SK-N-SH treated with all-trans-retinoic acid at 6 μM for 48 hours (cell line): ENCODE data around the gene KRT82.

Experiments
- ARNTL ChIP-seq: fragments of 450-650 bp; formaldehyde crosslinking; IDR thresholded peaks from 2 replicates; pipeline ENCODE4 v1.5.0; 2020; ENCODE audit warnings: low read depth, mild to moderate bottlenecking, moderate library complexity, borderline replicate concordance
- ESRRG ChIP-seq: fragments of 250-450 bp; sonication (Bioruptor Pico); IDR thresholded peaks from 2 replicates; pipeline ENCODE4 v1.6.1; 2021; ENCODE audit warnings: mild to moderate bottlenecking
- GLIS3 ChIP-seq: fragments of 250-450 bp; sonication (Bioruptor Pico); IDR thresholded peaks from 2 replicates; pipeline ENCODE4 v1.5.0; 2020; ENCODE audit warnings: mild to moderate bottlenecking, moderate library complexity
- OSR1 ChIP-seq: fragments of 250-450 bp; sonication (Bioruptor Pico); IDR thresholded peaks from 2 replicates; pipeline ENCODE4 v1.8.0; 2022; ENCODE audit warnings: moderate library complexity, mild to moderate bottlenecking, inconsistent platforms
- POU6F1 ChIP-seq: fragments of 250-450 bp; sonication (Bioruptor Pico); IDR thresholded peaks from 2 replicates; pipeline ENCODE4 v1.8.0; 2021; ENCODE audit warnings: low read depth, mild to moderate bottlenecking, moderate library complexity, borderline replicate concordance
- RARB ChIP-seq: fragments of 250-450 bp; sonication (Bioruptor Pico); IDR thresholded peaks from 2 replicates; pipeline ENCODE4 v1.8.0; 2021; ENCODE audit warnings: mild to moderate bottlenecking, moderate library complexity
- SNAI2 ChIP-seq: fragments of 250-450 bp; sonication (Bioruptor Pico); IDR thresholded peaks from 2 replicates; pipeline ENCODE4 v1.5.0; 2020; ENCODE audit warnings: mild to moderate bottlenecking, moderate library complexity
- ZFP3 ChIP-seq: fragments of 250-450 bp; sonication (Bioruptor Pico); IDR thresholded peaks from 2 replicates; pipeline ENCODE4 v1.5.0; 2020; ENCODE audit warnings: mild to moderate bottlenecking, moderate library complexity
- ZFP30 ChIP-seq: fragments of 450-650 bp; formaldehyde crosslinking; IDR thresholded peaks from 2 replicates; pipeline ENCODE4 v1.5.0; 2022; ENCODE audit warnings: mild to moderate bottlenecking, moderate library complexity
- TF ChIP-seq, protein P1 (sequence below): fragments of 250-450 bp; sonication (Bioruptor Pico); IDR thresholded peaks from 2 replicates; pipeline ENCODE4 v1.8.0; 2020; ENCODE audit warnings: mild to moderate bottlenecking, moderate library complexity, borderline replicate concordance

- TF ChIP-seq ZFP3 (CRISPR knock-in tag), result no peak
- no peak for TF ChIP-seq ZFP30 (CRISPR knock-in tag)
- TF ChIP-seq ARNTL (CRISPR knock-in tag), result no peak
- TF ChIP-seq, protein P1, sequence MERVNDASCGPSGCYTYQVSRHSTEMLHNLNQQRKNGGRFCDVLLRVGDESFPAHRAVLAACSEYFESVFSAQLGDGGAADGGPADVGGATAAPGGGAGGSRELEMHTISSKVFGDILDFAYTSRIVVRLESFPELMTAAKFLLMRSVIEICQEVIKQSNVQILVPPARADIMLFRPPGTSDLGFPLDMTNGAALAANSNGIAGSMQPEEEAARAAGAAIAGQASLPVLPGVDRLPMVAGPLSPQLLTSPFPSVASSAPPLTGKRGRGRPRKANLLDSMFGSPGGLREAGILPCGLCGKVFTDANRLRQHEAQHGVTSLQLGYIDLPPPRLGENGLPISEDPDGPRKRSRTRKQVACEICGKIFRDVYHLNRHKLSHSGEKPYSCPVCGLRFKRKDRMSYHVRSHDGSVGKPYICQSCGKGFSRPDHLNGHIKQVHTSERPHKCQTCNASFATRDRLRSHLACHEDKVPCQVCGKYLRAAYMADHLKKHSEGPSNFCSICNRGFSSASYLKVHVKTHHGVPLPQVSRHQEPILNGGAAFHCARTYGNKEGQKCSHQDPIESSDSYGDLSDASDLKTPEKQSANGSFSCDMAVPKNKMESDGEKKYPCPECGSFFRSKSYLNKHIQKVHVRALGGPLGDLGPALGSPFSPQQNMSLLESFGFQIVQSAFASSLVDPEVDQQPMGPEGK (CRISPR knock-in tag), result no peak
- no peak for TF ChIP-seq RARB
- no peak for TF ChIP-seq POU6F1 (CRISPR knock-in tag)
- no peak for TF ChIP-seq OSR1 (CRISPR knock-in tag)
- TF ChIP-seq GLIS3 (CRISPR knock-in tag), result no peak
- TF ChIP-seq SNAI2 (CRISPR knock-in tag), result no peak
- no peak for TF ChIP-seq ESRRG (CRISPR knock-in tag)
Observed at GRCh38 chr12:52371716-52372115, 34.4 kb downstream of the KRT82 start.
